GM12878 (cell line): Measurements from ENCODE around the gene NTRK1. TPM values are rescaled to one million over a fixed set of nuclear protein-coding genes. Genes with fewer than 3 reads are reported as not detected.

Experiments
- ATAC-seq: fragments of 200-7000 bp; cut with Tn5 transposase; 3 replicates; pipeline ENCODE4 v1.9.1; 2020; ENCODE audit warnings: mild to moderate bottlenecking, moderate library complexity
- BruUV-seq: library from RNA; stranded (reverse); fragments of 400-500 nt; replicated peaks from 2 replicates; lab custom pipeline; 2021; lab: Mats Ljungman, UMichigan
- CTCF ChIA-PET: fragments of 300-600 bp; sonication (Branson Sonifier 250); formaldehyde crosslinking; extraction: SDS; loops from one replicate; lab custom pipeline; 2021; ENCODE audit warnings: inconsistent platforms; lab: Yijun Ruan, JAX
- POLR2A ChIA-PET: fragments of 350-600 bp; formaldehyde crosslinking; extraction: SDS; loops from one replicate; lab custom pipeline; 2021; ENCODE audit warnings: inconsistent platforms; lab: Charles Lee
- RAD21 ChIA-PET: fragments of 300-600 bp; sonication (Branson Sonifier 250); formaldehyde crosslinking; loops from one replicate; lab custom pipeline; 2023; ENCODE audit warnings: antibody characterized with exemption; ENCODE audit not compliant: unreplicated experiment; lab: Charles Lee
- SMC1A ChIA-PET: fragments of 300-600 bp; sonication (Branson Sonifier 250); formaldehyde crosslinking; loops from one replicate; lab custom pipeline; 2023; ENCODE audit not compliant: unreplicated experiment, uncharacterized antibody; lab: Charles Lee
- DNase-seq: peaks from one replicate; pipeline ENCODE4 v3.0.0-alpha.2; 2011; ENCODE audit warnings: low read depth, low spot score
- FAIRE-seq: peaks from 3 replicates; lab custom pipeline; 2011; peaks lifted over from hg19 to GRCh38; lab: Jason Lieb, UNC
- H2AFZ ChIP-seq: 2 replicates; pipeline ENCODE4 v1.6.0; 2011; ENCODE audit warnings: low read depth, low read length, control low read depth; ENCODE audit not compliant: control insufficient read depth
- H3K27ac ChIP-seq: 2 replicates; pipeline ENCODE4 v1.5.1; 2011; ENCODE audit warnings: control low read depth; ENCODE audit not compliant: control insufficient read depth, insufficient read depth
- H3K27me3 ChIP-seq, 2 experiments: replicated peaks in 1 of 2; 2 replicates each; pipeline versions ENCODE4 v1.6.0 to v1.6.1; 2011; ENCODE audit warnings: low read length in 1 of 2; ENCODE audit not compliant: control insufficient read depth in 2 of 2, insufficient read depth in 2 of 2
- H3K36me3 ChIP-seq, 2 experiments: 2 replicates each; pipeline ENCODE4 v1.5.1; 2011; ENCODE audit warnings: low read length in 1 of 2; ENCODE audit not compliant: control insufficient read depth in 2 of 2, insufficient read depth in 2 of 2
- H3K4me1 ChIP-seq: 2 replicates; pipeline ENCODE4 v1.6.1; 2011; ENCODE audit warnings: mild to moderate bottlenecking, low read length, moderate library complexity, mixed read lengths; ENCODE audit not compliant: control insufficient read depth, insufficient read depth
- H3K4me2 ChIP-seq: 2 replicates; pipeline ENCODE4 v1.6.0; 2011; ENCODE audit warnings: control low read depth; ENCODE audit not compliant: control insufficient read depth, insufficient read depth
- H3K4me3 ChIP-seq: fragments of 200-600 bp; sonication (generic); 2 replicates; pipeline ENCODE4 v1.5.1; 2016
- H3K79me2 ChIP-seq: 2 replicates; pipeline ENCODE4 v1.6.0; 2011; ENCODE audit warnings: low read length; ENCODE audit not compliant: control insufficient read depth, insufficient read depth
- H3K9ac ChIP-seq: 2 replicates; pipeline ENCODE4 v1.8.0; 2011; ENCODE audit warnings: low read length, control low read depth, mixed read lengths; ENCODE audit not compliant: control insufficient read depth, insufficient read depth
- H3K9me3 ChIP-seq: replicated peaks from 3 replicates; pipeline ENCODE4 v1.5.1; 2011; ENCODE audit warnings: mild to moderate bottlenecking, low read length; ENCODE audit not compliant: control insufficient read depth, insufficient read depth
- H4K20me1 ChIP-seq: 2 replicates; pipeline ENCODE4 v1.6.0; 2011; ENCODE audit not compliant: control insufficient read depth, insufficient read depth
- CBX3 ChIP-seq: fragments of 200-600 bp; sonication (generic); IDR thresholded peaks from 2 replicates; pipeline ENCODE4 v1.6.1; 2016; ENCODE audit warnings: low read depth, borderline replicate concordance
- CEBPB ChIP-seq, 2 experiments: fragments of 150-350 bp in 1 of 2; IDR thresholded peaks; 2 replicates each; pipeline ENCODE4 v1.6.1; 2012 to 2014; ENCODE audit warnings: low read depth in 2 of 2, low read length in 2 of 2, borderline replicate concordance in 1 of 2, inconsistent platforms in 1 of 2
- DPF2 ChIP-seq: fragments of 450-650 bp; IDR thresholded peaks from 2 replicates; pipeline ENCODE4 v1.6.1; 2017; ENCODE audit warnings: mild to moderate bottlenecking
- EZH2 ChIP-seq: IDR thresholded peaks from 2 replicates; pipeline ENCODE4 v1.6.1; 2012; ENCODE audit warnings: low read depth, mild to moderate bottlenecking, control low read depth, inconsistent platforms, low read length, borderline replicate concordance; ENCODE audit not compliant: control insufficient read depth
- MEF2A ChIP-seq: IDR thresholded peaks from 2 replicates; pipeline ENCODE4 v1.6.1; 2011; ENCODE audit warnings: low read depth, mild to moderate bottlenecking, low read length, moderate library complexity; ENCODE audit not compliant: insufficient read depth
- MEF2B ChIP-seq: fragments of 450-650 bp; IDR thresholded peaks from 2 replicates; pipeline ENCODE4 v1.6.1; 2018; ENCODE audit warnings: mild to moderate bottlenecking, moderate library complexity; ENCODE audit not compliant: partially characterized antibody, poor library complexity, severe bottlenecking
- MTA3 ChIP-seq: IDR thresholded peaks from 2 replicates; pipeline ENCODE4 v1.6.1; 2012; ENCODE audit warnings: low read length, inconsistent platforms, borderline replicate concordance
- NFIC ChIP-seq: IDR thresholded peaks from 2 replicates; pipeline ENCODE4 v1.6.1; 2012; ENCODE audit warnings: low read depth, mild to moderate bottlenecking, inconsistent platforms, low read length, moderate library complexity
- RFX5 ChIP-seq: IDR thresholded peaks from 2 replicates; pipeline ENCODE4 v1.6.1; 2011; ENCODE audit warnings: low read depth, low read length, improper control_type of control experiment
- RUNX3 ChIP-seq: IDR thresholded peaks from 2 replicates; pipeline ENCODE4 v1.6.1; 2012; ENCODE audit warnings: low read length, inconsistent platforms
- SMAD5 ChIP-seq: IDR thresholded peaks from 2 replicates; pipeline ENCODE4 v1.6.1; 2016; ENCODE audit warnings: antibody characterized with exemption, low read depth
- SUZ12 ChIP-seq: fragments of 200-600 bp; sonication (generic); IDR thresholded peaks from one replicate; pipeline ENCODE4 v1.6.1; 2018; ENCODE audit warnings: antibody characterized with exemption, mild to moderate bottlenecking; ENCODE audit not compliant: unreplicated experiment
- YBX1 ChIP-seq: fragments of 450-650 bp; IDR thresholded peaks from 2 replicates; pipeline ENCODE4 v1.6.1; 2016; ENCODE audit warnings: antibody characterized with exemption
- YY1 ChIP-seq: IDR thresholded peaks from 2 replicates; pipeline ENCODE4 v1.6.1; 2011; ENCODE audit warnings: low read depth, mild to moderate bottlenecking, low read length
- ZNF622 ChIP-seq: fragments of 450-650 bp; IDR thresholded peaks from 2 replicates; pipeline ENCODE4 v1.6.1; 2017; ENCODE audit warnings: mild to moderate bottlenecking, inconsistent platforms
- WGBS: methylation state at CpG from one replicate; pipeline ENCODE4 v1.1.6; 2016; ENCODE audit warnings: low lambda C conversion rate; ENCODE audit not compliant: insufficient replicate concordance, insufficient coverage; ENCODE audit errors: missing lambda C conversion rate; 5-methylcytosine and 5-hydroxymethylcytosine counted together
- in situ Hi-C: fragments of 300-500 bp; cut with MboI; formaldehyde crosslinking; loops from 9 replicates; pipeline ENCODE4 v1.14.3; 2018; ENCODE audit warnings: mixed read lengths
- intact Hi-C: fragments of 100-400 bp; cut with micrococcal nuclease; formaldehyde crosslinking; loops from one replicate; pipeline ENCODE4 v1.14.2; 2022; ENCODE audit not compliant: unreplicated experiment
- polyA plus RNA-seq, 11 experiments: library from polyadenylated mRNA; depleted of rRNA in 4 of 11; unstranded in 6 of 11; stranded (reverse) in 5 of 11; fragments of >200 nt; fragmentation: Nextera tagmentation in 4 of 11; fragmentation: Illumina TruSeq in 1 of 11; extraction: Ambion mirVana in 4 of 11; extraction: Trizol in 1 of 11; gene quantifications; 1 replicate in 1 of 11; 2 replicates in 10 of 11; pipeline versions ENCODE4 v1.2.1 to v1.2.3, GENCODE V29; 2011 to 2016; ENCODE audit warnings: inconsistent platforms in 2 of 11, missing spikeins in 2 of 11, low read depth in 1 of 11
- total RNA-seq, 4 experiments: library from RNA; depleted of rRNA in 3 of 4; stranded (reverse); fragments of >200 nt in 3 of 4; fragmentation: Illumina TruSeq in 1 of 4; extraction: Trizol in 1 of 4; gene quantifications; 2 replicates each; pipeline versions ENCODE4 v1.2.1 to v1.2.3, GENCODE V29; 2013 to 2021
- TF ChIP-seq, protein P1 (sequence below): fragments of 450-650 bp; IDR thresholded peaks from 2 replicates; pipeline ENCODE4 v1.6.1; 2016; ENCODE audit warnings: mild to moderate bottlenecking
- TF ChIP-seq, protein P2 (sequence below): IDR thresholded peaks from 2 replicates; pipeline ENCODE4 v1.6.1; 2012; ENCODE audit warnings: mild to moderate bottlenecking, low read depth, low read length
- TF ChIP-seq, protein P3 (sequence below): fragments of 450-650 bp; IDR thresholded peaks from 2 replicates; pipeline ENCODE4 v1.6.1; 2016; ENCODE audit warnings: mild to moderate bottlenecking

The NTRK1 gene
- total and polyA plus RNA-seq, 10 of the 15 experiments (the other 5 are each of a cell fraction or from before 2014, with no cell fraction given) = 0.10 to 0.56 (median 0.40) TPM; not detected in 7

DNA sequence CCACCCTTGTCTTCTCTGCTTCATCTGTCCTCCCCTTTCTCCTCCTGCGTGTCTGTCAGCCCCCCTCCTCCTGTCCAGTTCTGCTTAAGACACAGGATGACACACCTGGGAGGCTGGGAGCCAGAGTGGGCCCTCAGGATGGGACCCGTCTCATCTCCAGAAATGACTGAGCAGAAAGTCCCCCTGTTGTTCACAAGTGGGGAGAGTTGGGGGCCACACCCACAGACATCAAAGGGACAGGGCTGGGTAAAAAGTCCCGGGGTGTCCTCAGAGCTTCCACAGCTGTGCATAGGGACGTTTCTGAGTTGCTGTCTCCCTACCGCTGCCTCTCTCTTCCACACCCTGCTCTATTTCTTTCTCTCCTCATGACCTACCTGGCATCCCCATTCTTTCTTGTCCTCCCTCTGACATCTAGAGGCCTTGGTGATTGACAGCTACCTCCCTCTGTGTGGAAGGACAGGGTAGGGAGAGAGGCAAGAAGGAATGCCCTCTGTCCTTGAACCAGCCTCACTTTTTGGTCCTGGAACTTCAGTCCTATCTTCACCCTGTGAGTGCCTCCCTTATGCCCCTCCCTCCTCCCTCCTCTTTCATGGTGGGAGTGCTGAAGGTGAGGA is 24.5 kb upstream of the NTRK1 start:
- Histone ChIP-seq H3K4me2 (peak overlapping the region; percentile 90), H3K4me1 (peaks cover 24% of the 10 kb centered on the region), H3K79me2 (no peaks in the 10 kb centered on the region), H4K20me1 (0 out of 2 replicates have a peak, but pooled peaks cover 2% of the 10 kb centered on the region), H3K9me3 (no peaks in the 10 kb centered on the region), H3K36me3 (no peaks in the 10 kb centered on the region), H3K9ac (peak overlapping the region; percentile 30; the same call in 1 of the 2 replicates), H2AFZ (peak overlapping the region; percentile 41; the same call in 1 of the 2 replicates), H3K27me3 (no peaks in the 10 kb centered on the region; a peak in 1 of 4 replicates), H3K4me3 (no peak overlapping the region), H3K27ac (peak overlapping the region; percentile 35)
- ChIA-PET POLR2A (interaction anchor here (1.0 to 2.4 kb wide), 4 partner anchors 11 to 108 kb away, joined by 3 to 8 read pairs (median 3); partner anchors contain the start of genes ISG20L2, METTL25B and SH2D2A), SMC1A (interaction anchor here (0.6 to 6.8 kb wide), 10 partner anchors 19 to 226 kb away, joined by 3 to 123 read pairs (median 6); partner anchors contain the start of genes INSRR, ISG20L2, METTL25B and NTRK1), CTCF (interaction anchor here (0.6 to 6.9 kb wide), 14 partner anchors 10 to 771 kb away, joined by 3 to 248 read pairs (median 22); partner anchors contain the start of genes INSRR, ISG20L2, METTL25B and NTRK1), RAD21 (interaction anchor here (1.0 to 6.1 kb wide), 7 partner anchors 19 to 109 kb away, joined by 3 to 113 read pairs (median 10); partner anchors contain the start of genes INSRR, ISG20L2, METTL25B and NTRK1)
- FAIRE-seq = peak; percentile 71
- intact Hi-C loops = loop anchor here (5.0 kb wide), 1 partner anchor 39 kb away; no protein-coding TSS in a partner anchor
- peak; percentile 55 for DNase-seq
- peak; percentile 87 for ATAC-seq
- no TSS peak for BruUV-seq
- in situ Hi-C loops = no loop called here
- WGBS = 4% methylated on average over 5 of the region's 5 CpGs
- TF ChIP-seq MTA3 (no peak), SUZ12 (no peak), DPF2 (peak; percentile 95), MEF2A (peak; percentile 42), CBX3 (no peak), RFX5 (no peak), EZH2 (no peak), YBX1 (no peak), RUNX3 (peak; percentile 87), YY1 (0 out of 2 replicates have a peak, but pooled peaks have one; percentile 20), MEF2B (peak; percentile 46), ZNF622 (no peak), CEBPB (IDR thresholded peaks at IDR 0.05; ENCODE audit: borderline replicate concordance in 1 of 2, low read depth in 2 of 2, low read length in 2 of 2) (no peak), SMAD5 (no peak), NFIC (peak; percentile 84)
- TF ChIP-seq, protein P1, sequence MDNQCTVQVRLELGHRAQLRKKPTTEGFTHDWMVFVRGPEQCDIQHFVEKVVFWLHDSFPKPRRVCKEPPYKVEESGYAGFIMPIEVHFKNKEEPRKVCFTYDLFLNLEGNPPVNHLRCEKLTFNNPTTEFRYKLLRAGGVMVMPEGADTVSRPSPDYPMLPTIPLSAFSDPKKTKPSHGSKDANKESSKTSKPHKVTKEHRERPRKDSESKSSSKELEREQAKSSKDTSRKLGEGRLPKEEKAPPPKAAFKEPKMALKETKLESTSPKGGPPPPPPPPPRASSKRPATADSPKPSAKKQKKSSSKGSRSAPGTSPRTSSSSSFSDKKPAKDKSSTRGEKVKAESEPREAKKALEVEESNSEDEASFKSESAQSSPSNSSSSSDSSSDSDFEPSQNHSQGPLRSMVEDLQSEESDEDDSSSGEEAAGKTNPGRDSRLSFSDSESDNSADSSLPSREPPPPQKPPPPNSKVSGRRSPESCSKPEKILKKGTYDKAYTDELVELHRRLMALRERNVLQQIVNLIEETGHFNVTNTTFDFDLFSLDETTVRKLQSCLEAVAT = no peak
- TF ChIP-seq, protein P2, sequence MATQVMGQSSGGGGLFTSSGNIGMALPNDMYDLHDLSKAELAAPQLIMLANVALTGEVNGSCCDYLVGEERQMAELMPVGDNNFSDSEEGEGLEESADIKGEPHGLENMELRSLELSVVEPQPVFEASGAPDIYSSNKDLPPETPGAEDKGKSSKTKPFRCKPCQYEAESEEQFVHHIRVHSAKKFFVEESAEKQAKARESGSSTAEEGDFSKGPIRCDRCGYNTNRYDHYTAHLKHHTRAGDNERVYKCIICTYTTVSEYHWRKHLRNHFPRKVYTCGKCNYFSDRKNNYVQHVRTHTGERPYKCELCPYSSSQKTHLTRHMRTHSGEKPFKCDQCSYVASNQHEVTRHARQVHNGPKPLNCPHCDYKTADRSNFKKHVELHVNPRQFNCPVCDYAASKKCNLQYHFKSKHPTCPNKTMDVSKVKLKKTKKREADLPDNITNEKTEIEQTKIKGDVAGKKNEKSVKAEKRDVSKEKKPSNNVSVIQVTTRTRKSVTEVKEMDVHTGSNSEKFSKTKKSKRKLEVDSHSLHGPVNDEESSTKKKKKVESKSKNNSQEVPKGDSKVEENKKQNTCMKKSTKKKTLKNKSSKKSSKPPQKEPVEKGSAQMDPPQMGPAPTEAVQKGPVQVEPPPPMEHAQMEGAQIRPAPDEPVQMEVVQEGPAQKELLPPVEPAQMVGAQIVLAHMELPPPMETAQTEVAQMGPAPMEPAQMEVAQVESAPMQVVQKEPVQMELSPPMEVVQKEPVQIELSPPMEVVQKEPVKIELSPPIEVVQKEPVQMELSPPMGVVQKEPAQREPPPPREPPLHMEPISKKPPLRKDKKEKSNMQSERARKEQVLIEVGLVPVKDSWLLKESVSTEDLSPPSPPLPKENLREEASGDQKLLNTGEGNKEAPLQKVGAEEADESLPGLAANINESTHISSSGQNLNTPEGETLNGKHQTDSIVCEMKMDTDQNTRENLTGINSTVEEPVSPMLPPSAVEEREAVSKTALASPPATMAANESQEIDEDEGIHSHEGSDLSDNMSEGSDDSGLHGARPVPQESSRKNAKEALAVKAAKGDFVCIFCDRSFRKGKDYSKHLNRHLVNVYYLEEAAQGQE = no peak
- TF ChIP-seq, protein P3, sequence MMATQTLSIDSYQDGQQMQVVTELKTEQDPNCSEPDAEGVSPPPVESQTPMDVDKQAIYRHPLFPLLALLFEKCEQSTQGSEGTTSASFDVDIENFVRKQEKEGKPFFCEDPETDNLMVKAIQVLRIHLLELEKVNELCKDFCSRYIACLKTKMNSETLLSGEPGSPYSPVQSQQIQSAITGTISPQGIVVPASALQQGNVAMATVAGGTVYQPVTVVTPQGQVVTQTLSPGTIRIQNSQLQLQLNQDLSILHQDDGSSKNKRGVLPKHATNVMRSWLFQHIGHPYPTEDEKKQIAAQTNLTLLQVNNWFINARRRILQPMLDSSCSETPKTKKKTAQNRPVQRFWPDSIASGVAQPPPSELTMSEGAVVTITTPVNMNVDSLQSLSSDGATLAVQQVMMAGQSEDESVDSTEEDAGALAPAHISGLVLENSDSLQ = peak; percentile 89
